Measurements from ENCODE around the gene ADAMTS17. TPM values are rescaled to one million over a fixed set of nuclear protein-coding genes. Genes with fewer than 3 reads are reported as not detected.

ADAMTS17 gene
- total RNA-seq, 1 donor from 2014 or later: 0.99 TPM

Other genes starting within 250 kb of the ADAMTS17 start
- gene CERS3, start 187.0 kb upstream of the ADAMTS17 start, total RNA-seq: 0.08 TPM